CD14-positive monocyte (primary cell): ENCODE measurements around the gene KMT2C. TPM values are rescaled to one million over a fixed set of nuclear protein-coding genes. Genes with fewer than 3 reads are reported as not detected.

Experiments
- DNase-seq, 3 donors: peaks; one replicate each; pipeline ENCODE4 v3.0.0-alpha.2; 2011 to 2022
- H2AFZ ChIP-seq: 2 replicates; pipeline ENCODE4 v1.6.0; 2012; ENCODE audit warnings: mild to moderate bottlenecking, low read depth, low read length, inconsistent platforms; ENCODE audit not compliant: insufficient read depth, poor library complexity, severe bottlenecking
- H3K27ac ChIP-seq, 2 donors: 1 replicate in 1 of 2; 2 replicates in 1 of 2; pipeline ENCODE4 v1.5.1; 2012 to 2013; ENCODE audit warnings: low read length in 2 of 2, control low read depth in 1 of 2, inconsistent platforms in 1 of 2, low read depth in 1 of 2, mild to moderate bottlenecking in 1 of 2
- H3K27me3 ChIP-seq, 2 donors: one replicate each; pipeline versions ENCODE4 v1.6.0 to v1.6.1; 2011 to 2013; ENCODE audit warnings: low read length in 2 of 2; ENCODE audit not compliant: control insufficient read depth in 2 of 2, insufficient read depth in 2 of 2
- H3K36me3 ChIP-seq, 2 donors: replicated peaks in 1 of 2; 1 replicate in 1 of 2; 2 replicates in 1 of 2; pipeline versions ENCODE4 v1.5.1 to v1.6.1; 2012 to 2013; ENCODE audit warnings: low read length in 2 of 2, control low read depth in 1 of 2, inconsistent platforms in 1 of 2, mild to moderate bottlenecking in 1 of 2; ENCODE audit not compliant: insufficient read depth in 2 of 2, control insufficient read depth in 1 of 2
- H3K4me1 ChIP-seq, 2 donors: 1 replicate in 1 of 2; 2 replicates in 1 of 2; pipeline versions ENCODE4 v1.5.1 to v1.6.1; 2012 to 2013; ENCODE audit warnings: low read length in 2 of 2, control low read depth in 1 of 2, inconsistent platforms in 1 of 2, mild to moderate bottlenecking in 1 of 2, moderate library complexity in 1 of 2; ENCODE audit not compliant: insufficient read depth in 2 of 2, control insufficient read depth in 1 of 2
- H3K4me2 ChIP-seq: replicated peaks from 2 replicates; pipeline ENCODE3; 2012; ENCODE audit warnings: low read length, moderate library complexity, mild to moderate bottlenecking; ENCODE audit not compliant: poor library complexity, severe bottlenecking; ENCODE audit errors: extremely low read depth
- H3K4me3 ChIP-seq, 3 experiments: fragments of 200-600 bp in 1 of 3; sonication (generic) in 1 of 3; replicated peaks in 1 of 3; 1 replicate in 2 of 3; 2 replicates in 1 of 3; pipeline ENCODE4 v1.5.1; 2011 to 2013; ENCODE audit warnings: low read length in 3 of 3, mild to moderate bottlenecking in 3 of 3, control low read depth in 2 of 3, low read depth in 2 of 3, inconsistent platforms in 1 of 3, moderate library complexity in 1 of 3
- H3K79me2 ChIP-seq: 2 replicates; pipeline ENCODE4 v1.6.0; 2012; ENCODE audit warnings: mild to moderate bottlenecking, control low read depth, inconsistent platforms, low read length, moderate library complexity; ENCODE audit not compliant: insufficient read depth
- H3K9ac ChIP-seq: 2 replicates; pipeline ENCODE4 v1.6.0; 2017; ENCODE audit warnings: low read length, mild to moderate bottlenecking; ENCODE audit not compliant: insufficient read depth, poor library complexity, severe bottlenecking
- H3K9me3 ChIP-seq, 2 donors: replicated peaks in 1 of 2; 1 replicate in 1 of 2; 2 replicates in 1 of 2; pipeline versions ENCODE4 v1.5.1 to v1.6.1; 2012 to 2013; ENCODE audit warnings: low read length in 2 of 2, control low read depth in 1 of 2; ENCODE audit not compliant: control insufficient read depth in 1 of 2, insufficient read depth in 1 of 2
- H4K20me1 ChIP-seq: 2 replicates; pipeline ENCODE4 v1.6.0; 2012; ENCODE audit warnings: mild to moderate bottlenecking, low read length, control low read depth, moderate library complexity; ENCODE audit not compliant: insufficient read depth
- H3K27ac Mint-ChIP-seq, 7 donors: one replicate each; pipeline ENCODE4 v1.8.0; 2020; ENCODE audit warnings: mild to moderate bottlenecking in 7 of 7, mixed read lengths in 7 of 7, moderate library complexity in 6 of 7, inconsistent platforms in 2 of 7
- H3K27me3 Mint-ChIP-seq, 3 donors: one replicate each; pipeline ENCODE4 v1.8.0; 2021 to 2022; ENCODE audit warnings: low read depth in 3 of 3, mild to moderate bottlenecking in 3 of 3, mixed read lengths in 3 of 3, moderate library complexity in 3 of 3, inconsistent platforms in 1 of 3
- H3K36me3 Mint-ChIP-seq, 2 donors: one replicate each; pipeline ENCODE4 v1.8.0; 2020; ENCODE audit warnings: mixed read lengths in 2 of 2, inconsistent platforms in 1 of 2, mild to moderate bottlenecking in 1 of 2
- H3K4me1 Mint-ChIP-seq: one replicate; pipeline ENCODE4 v1.8.0; 2020; ENCODE audit warnings: mild to moderate bottlenecking, mixed read lengths
- H3K4me3 Mint-ChIP-seq, 2 donors: one replicate each; pipeline ENCODE4 v1.8.0; 2020; ENCODE audit warnings: mild to moderate bottlenecking in 2 of 2, mixed read lengths in 2 of 2, moderate library complexity in 1 of 2
- H3K9me3 Mint-ChIP-seq, 7 donors: one replicate each; pipeline ENCODE4 v1.8.0; 2020 to 2022; ENCODE audit warnings: mixed read lengths in 7 of 7, mild to moderate bottlenecking in 6 of 7, moderate library complexity in 6 of 7, inconsistent platforms in 2 of 7
- WGBS: methylation state at CpG from one replicate; pipeline ENCODE4 v1.1.5; 2013; ENCODE audit warnings: missing lambda C conversion rate; ENCODE audit not compliant: insufficient coverage; 5-methylcytosine and 5-hydroxymethylcytosine counted together
- intact Hi-C, 2 donors: fragments of 100-400 bp; cut with micrococcal nuclease; formaldehyde crosslinking; loops; one replicate each; pipeline versions ENCODE4 v1.15.0 to v1.15.1; 2023
- polyA plus RNA-seq, 3 donors: library from polyadenylated mRNA; depleted of rRNA in 1 of 3; unstranded in 2 of 3; stranded (reverse) in 1 of 3; fragments of 300-500 nt in 2 of 3; fragments of >200 nt in 1 of 3; fragmentation: Illumina TruSeq in 2 of 3; gene quantifications; 1 replicate in 2 of 3; 2 replicates in 1 of 3; pipeline ENCODE4 v1.2.3, GENCODE V29; 2012 to 2021
- TF ChIP-seq, protein P1 (sequence below): fragments of 200-600 bp; IDR thresholded peaks from one replicate; pipeline ENCODE4 v1.8.0; 2022; ENCODE audit warnings: antibody characterized with exemption, mild to moderate bottlenecking

KMT2C gene
- polyA plus RNA-seq, 3 donors: 4.5 to 26.1 (median 7.3) TPM

DNA sequence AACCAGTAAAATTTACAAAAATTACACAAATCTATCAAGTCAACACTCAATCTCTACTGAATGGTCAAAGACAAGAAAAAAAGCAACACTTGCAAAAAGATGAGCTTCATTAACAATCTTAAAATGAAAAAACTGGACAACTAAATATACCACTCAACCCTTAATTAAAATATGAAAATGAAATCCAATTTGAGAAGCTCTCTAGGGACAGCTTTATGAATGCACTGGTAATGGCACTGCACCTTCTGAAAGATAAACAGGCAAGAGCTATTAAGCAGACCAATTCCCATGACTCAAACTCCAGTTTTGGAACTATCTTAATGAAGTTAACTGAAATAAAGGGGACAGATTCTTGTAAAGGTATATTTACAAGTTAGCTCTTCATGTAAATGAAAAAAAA is 274.6 kb downstream of the KMT2C start:
- Histone ChIP-seq H3K27me3 (no peaks in the 10 kb centered on the region), H3K4me1 (peaks cover 18 to 22% of the 10 kb centered on the region in 2 donors), H3K36me3 (peaks cover 58 to 86% of the 10 kb centered on the region in 2 donors), H3K27ac (no peak overlapping the region), H3K9ac (no peak overlapping the region), H3K4me3 (no peak overlapping the region), H4K20me1 (peaks cover 56% of the 10 kb centered on the region), H3K9me3 (no peaks in the 10 kb centered on the region), H3K79me2 (peaks cover 4% of the 10 kb centered on the region), H2AFZ (no peak overlapping the region), H3K4me2 (no peak overlapping the region)
- DNase-seq: no peak
- intact Hi-C loops: no loop called here
- Mint-ChIP-seq H3K27ac (no peak overlapping the region), H3K4me3 (no peak overlapping the region), H3K36me3 (peaks cover 66 to 79% of the 10 kb centered on the region in 2 donors), H3K9me3 (peaks cover 0 to 2% (median 0%) of the 10 kb centered on the region in 7 donors), H3K27me3 (no peaks in the 10 kb centered on the region), H3K4me1 (peaks cover 20% of the 10 kb centered on the region)
- TF ChIP-seq, protein P1, sequence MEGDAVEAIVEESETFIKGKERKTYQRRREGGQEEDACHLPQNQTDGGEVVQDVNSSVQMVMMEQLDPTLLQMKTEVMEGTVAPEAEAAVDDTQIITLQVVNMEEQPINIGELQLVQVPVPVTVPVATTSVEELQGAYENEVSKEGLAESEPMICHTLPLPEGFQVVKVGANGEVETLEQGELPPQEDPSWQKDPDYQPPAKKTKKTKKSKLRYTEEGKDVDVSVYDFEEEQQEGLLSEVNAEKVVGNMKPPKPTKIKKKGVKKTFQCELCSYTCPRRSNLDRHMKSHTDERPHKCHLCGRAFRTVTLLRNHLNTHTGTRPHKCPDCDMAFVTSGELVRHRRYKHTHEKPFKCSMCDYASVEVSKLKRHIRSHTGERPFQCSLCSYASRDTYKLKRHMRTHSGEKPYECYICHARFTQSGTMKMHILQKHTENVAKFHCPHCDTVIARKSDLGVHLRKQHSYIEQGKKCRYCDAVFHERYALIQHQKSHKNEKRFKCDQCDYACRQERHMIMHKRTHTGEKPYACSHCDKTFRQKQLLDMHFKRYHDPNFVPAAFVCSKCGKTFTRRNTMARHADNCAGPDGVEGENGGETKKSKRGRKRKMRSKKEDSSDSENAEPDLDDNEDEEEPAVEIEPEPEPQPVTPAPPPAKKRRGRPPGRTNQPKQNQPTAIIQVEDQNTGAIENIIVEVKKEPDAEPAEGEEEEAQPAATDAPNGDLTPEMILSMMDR: no peak

DNA sequence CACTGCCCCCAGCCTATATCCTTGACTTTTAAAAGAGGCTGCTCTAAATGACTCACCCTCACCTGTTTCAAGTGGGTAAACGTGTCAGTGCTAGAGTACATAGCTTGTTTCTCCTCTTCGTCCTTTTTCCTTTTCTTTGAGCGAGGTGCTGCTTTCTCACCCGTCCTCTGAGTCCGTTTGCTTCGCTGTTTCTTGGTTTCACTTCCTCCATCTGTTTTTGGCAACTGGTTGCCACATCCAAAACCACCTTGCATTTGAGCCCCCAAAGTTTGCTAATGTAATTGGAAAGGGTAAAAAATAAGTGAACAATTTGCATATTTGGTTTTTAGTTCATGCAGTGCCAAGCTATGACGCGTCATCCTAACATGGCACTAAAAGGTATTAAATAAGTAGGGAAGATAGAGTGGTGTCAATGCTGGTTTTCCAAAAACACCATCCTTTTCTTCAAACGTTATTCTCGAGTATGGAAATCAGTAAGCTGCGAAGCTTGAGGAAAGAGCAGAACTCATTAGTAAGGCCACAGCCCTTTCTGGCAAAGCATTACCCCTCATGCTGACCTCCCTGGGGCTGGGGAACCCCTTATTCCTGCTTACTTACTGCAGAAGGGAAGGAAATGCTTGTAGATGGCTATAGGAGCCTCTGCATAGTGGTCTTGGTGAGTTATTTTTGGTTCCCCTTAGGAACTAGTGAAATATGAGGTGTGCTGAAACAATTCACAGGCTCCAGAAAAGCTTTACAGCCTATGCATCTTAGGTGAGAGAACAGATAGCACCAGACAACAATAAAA is 276.8 kb downstream of the KMT2C start:
- no peak overlapping the region for H3K9ac ChIP-seq
- H3K4me3 Mint-ChIP-seq: no peak overlapping the region
- peak overlapping the region; percentile 23 to 55 for H3K27ac ChIP-seq
- no peaks in the 10 kb centered on the region for H3K27me3 ChIP-seq
- TF ChIP-seq, protein P1: no peak
- no peak overlapping the region for H3K4me3 ChIP-seq
- DNase-seq: peak; percentile 30 to 55 (median 51)
- H3K27me3 Mint-ChIP-seq: no peaks in the 10 kb centered on the region
- peak overlapping the region; percentile 52 for H3K4me2 ChIP-seq
- intact Hi-C loops: no loop called here
- 0% methylated on average over 3 of the region's 11 CpGs for WGBS
- peaks cover 70 to 81% of the 10 kb centered on the region in 2 donors for H3K36me3 Mint-ChIP-seq
- peaks cover 4% of the 10 kb centered on the region for H3K79me2 ChIP-seq
- no peak overlapping the region for H2AFZ ChIP-seq
- peaks cover 56% of the 10 kb centered on the region for H4K20me1 ChIP-seq
- H3K27ac Mint-ChIP-seq: peak overlapping the region; percentile 4 to 92 (median 73)
- peaks cover 20% of the 10 kb centered on the region for H3K4me1 Mint-ChIP-seq
- H3K36me3 ChIP-seq: peaks cover 61 to 88% of the 10 kb centered on the region in 2 donors
- H3K9me3 ChIP-seq: no peaks in the 10 kb centered on the region
- peaks cover 0 to 2% (median 0%) of the 10 kb centered on the region in 7 donors for H3K9me3 Mint-ChIP-seq
- H3K4me1 ChIP-seq: peaks cover 18 to 22% of the 10 kb centered on the region in 2 donors
